HG02981 (cell line): ENCODE results near the gene TRIM8.
"Not testable (repeated sequence)": the region's sequence is repeated elsewhere in the genome, so short reads cannot be mapped to it uniquely, and the experiment has no call there.

Source experiments
- ATAC-seq: cut with Tn5 transposase; IDR thresholded peaks from one replicate; pipeline ENCODE4 v1.9.1; 2021; ENCODE audit warnings: mild to moderate bottlenecking, moderate library complexity; ENCODE audit not compliant: unreplicated experiment

The TRIM8 gene

DNA sequence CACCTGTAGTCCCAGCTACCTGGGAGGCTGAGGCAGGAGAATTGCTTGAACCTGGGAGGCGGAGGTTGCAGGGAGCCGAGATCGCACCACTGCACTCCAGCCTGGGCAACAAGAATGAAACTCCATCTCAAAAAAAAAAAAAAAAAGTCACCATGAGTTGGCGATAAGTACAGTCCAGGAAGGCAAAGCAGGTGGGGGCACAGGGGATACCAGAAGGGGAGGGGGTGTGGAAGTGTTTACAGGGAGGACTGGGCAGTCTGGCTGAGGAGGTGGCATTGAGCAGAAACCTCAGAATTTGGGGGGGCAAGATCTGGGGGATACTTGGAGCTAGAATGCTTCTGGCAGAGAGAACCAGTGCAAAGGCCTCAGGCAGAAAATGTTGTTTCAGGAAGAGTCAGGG lies 23.1 kb downstream of the TRIM8 start:
- ATAC-seq, result not testable (repeated sequence)

DNA sequence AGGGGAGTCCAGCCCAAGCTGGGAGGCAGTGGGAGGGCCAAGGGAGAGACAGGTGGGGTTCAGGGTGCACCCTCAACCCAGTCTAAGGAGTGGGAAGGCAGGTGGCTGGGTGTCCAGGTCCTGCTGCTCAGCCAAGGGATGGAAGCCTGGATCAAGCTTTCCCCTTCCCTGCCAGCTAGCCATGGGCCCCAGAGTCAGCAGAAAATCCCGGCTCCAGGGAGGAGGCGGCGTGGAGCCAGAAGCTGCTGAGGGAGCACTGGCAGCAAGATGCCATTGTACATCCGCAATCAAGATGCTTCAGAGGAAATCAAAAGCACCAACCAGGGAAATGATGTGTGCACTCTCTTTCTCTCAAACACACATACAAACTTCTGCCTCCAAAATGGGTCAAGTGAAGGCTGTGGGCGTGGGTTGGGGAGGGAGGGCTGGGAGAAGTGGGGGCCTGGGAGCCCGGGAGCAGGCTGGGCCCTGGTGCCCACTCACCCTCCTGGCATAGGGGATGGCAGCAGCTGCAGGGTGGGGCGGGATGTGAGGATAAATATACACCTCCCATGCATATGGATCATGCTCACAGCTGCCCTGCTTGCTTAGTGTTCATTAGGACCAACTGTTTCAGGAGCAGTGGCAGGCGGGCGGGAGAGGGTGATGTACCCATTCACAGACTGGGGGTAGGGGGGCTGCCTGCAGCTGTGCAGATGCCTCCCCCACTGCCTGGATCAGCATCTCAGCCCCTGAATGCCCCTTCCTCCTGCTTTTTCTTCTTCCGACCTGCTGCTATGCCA lies 24.2 kb downstream of the TRIM8 start:
- ATAC-seq, result no peak

DNA sequence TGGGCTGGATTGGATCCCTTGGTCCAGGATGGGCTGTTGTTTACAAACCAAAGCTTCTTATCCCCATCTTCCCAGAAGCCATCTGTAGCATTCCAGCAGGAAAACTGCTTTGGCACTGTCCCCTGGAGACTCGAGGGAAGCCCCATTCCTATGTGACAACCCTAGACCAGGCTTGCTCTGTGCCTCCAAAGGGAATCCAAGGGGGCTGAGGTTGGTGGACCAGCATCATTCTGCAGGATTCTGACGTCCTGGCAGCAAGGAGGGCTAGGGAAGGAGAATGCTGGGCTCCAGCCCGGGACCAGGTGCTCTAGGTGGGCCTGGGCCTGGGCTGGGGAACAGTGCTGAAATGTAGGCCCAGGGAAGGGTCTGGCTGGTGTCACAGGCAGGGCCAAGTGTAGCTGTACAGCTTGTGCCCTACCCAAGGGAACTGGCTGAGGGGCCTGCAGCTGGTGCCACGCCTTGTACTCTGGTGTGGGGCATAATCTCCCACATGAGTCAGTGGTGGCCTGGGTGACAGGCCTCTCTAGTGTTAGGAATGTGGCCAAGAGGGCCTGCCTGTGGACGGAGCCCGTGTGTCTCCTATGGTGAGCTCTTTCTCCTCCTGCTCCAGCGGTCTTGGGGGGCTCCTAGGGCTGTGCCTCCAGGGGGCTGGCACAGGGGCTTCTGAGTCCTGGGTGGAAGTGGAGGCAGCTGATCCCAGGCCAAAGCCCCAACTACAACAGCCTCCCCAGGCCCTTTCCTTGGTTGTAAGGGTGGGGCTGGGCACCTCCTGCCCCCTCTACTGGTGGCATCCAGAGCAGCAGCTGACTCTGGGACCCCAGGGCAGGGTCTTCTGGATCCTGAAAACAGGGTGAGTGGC lies 25.2 kb downstream of the TRIM8 start:
- ATAC-seq, result no peak

DNA sequence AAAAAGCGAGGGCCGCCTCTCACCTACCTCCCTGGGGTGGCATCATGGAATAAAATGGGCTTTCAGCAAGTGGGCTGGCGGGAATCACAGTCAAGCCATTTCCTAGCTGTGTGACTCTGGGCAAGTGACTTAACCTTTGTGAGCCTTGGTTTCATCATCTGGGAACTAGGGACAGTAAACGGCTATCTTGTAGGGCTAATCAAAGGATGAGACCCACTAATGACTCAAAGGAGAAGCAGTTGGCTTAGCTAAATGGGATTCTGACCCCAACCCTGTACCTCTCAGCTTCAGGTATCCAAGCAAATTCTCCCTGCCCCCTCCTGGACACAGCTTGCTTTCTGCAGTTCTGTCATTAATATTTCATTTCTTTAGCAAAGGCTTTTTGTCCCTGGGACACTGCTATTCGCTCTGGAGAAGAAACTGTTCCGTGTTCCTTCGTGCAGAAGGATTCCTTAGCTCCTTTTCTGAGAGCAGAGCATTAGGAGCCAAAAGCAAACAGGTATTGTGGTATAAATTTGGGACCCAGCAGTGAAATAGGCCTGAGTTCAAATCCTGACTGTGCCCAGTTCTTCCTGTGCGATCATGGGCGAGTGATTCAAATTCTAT lies 25.9 kb downstream of the TRIM8 start:
- no peak for ATAC-seq

DNA sequence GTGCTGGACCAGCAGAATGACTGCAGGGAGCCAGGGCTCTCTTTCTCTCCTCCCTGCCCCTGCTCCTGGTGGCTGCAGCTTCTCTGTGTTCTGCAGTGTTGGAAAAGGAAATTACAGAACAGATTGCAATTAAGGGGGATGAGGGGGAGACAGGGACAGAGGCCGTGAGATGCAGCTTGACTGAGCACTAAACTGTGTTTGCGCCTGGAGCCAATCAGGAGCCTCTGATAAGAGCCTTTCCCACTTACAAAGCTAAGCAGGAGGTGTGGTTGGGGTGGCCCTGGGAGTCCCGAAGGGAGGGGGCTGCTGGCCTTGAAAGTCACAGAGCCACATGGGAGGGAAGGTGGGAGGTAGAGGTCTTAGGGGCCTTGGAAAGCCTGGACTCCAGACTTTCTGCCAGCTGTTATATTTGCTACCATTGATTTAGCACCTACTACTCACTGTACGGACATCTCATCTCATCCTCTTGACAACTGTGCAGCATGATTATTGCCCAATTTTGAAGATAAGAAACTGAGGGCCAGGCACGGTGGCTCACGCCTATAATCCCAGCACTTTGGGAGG lies 26.7 kb downstream of the TRIM8 start:
- no peak for ATAC-seq

DNA sequence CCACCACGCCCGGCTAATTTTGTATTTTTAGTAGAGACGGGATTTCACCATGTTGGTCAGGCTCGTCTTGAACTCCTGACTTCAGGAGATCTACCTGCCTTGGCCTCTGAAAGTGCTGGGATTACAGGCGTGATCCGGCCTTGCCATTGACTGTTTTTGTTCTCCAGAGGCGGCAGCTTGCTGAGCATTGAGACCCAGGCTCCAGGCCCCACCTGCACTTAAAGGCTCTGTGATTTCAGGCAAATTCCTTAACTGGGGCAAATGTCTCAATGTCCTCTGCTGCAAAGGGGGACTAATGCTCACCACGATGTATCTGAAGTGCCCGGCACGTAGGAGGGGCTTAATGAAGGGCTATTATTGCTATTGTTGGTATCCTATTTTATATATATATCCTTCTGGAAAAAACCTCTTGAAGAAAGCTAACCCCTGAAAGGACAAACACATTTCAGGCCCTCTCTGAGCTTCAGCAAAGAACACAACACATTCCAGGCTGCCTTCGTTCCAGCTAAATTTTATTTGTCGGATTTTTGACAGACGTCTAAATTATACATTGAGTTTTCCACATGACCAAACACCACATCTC lies 29.0 kb downstream of the TRIM8 start:
- ATAC-seq, result no peak

DNA sequence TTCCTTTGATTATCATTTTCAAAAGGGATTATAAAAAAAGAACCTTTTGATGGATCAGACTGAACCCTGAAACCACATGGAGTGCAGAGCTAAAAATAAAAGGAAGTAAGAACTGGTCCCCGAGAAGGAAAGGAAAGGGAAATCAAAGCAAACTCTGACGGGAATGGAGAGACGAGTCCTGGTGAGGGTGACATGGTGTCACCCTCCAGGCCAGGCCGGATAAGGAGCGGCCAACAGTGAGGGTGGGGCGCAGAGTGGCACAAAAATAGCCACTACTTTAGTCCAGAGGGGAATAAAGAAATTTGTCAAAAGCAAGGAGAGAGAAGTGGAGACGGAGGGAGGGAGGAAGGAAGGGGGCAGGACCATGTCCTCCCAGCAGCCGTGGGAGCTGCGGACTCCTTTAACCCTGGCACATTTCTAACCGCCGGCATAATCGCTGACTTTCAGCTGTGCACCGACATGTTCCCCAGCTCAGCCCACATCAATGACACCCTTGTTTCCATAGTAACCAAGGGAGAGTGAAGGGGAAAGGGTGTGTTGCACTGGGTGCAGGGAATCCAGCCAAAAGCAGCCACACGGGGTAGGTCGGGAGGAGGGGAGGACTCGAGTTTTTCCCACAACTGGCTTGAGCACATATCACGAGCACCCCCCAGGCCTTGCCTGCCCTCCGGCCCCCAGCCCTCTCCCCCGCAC lies 29.7 kb downstream of the TRIM8 start:
- peak; percentile 48 for ATAC-seq

DNA sequence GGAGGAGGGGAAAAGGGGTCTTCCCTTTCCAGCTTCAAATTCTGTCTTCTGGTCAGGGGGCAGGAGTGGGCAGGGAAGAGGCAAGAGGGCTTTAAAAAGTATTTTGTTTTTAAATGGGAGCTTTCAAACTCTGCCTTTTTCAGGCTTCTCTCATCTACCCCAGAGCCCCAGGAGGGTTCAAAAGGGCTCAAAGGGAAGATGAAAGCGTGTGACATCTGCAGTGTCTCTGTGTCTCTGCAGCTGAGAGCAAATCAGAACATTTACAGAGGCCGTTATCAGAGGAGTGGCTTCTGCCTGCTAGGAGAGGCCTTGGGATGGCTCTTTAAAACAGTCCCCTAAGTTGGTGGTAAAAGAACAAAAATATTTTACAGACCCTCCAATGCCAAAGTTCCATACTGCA lies 30.3 kb downstream of the TRIM8 start:
- no peak for ATAC-seq

DNA sequence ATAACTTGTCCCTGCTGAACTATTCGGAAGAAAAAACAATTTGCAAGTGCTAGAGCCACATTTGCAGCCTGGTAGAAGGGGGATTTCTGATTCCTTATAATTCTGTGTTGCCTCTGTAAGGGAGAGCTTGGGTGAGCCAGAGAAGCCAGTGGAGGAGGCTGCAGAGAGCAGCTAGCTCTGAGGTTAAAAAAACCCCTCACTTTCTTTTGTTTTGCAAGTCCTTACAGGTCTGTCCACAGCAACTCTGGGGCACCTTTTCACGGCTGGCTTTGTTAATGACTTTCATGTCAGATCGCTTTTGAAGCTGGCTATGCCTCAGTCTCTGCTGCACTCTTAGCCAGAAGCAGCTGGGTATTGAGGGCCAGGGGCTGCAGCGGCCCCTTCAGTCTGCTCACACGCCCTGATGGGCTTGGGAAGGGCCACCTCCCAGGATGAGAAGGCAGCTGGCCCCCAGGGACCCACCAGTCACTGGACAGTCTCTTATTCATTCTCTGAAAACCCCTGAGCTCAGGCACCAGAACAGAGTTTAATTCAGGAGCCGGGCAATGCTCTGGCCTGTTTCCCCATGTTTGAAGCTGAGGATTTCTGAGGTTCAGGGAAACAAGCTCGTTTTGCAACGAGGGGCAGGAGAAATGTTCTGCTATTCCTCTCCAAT lies 30.9 kb downstream of the TRIM8 start:
- no peak for ATAC-seq

DNA sequence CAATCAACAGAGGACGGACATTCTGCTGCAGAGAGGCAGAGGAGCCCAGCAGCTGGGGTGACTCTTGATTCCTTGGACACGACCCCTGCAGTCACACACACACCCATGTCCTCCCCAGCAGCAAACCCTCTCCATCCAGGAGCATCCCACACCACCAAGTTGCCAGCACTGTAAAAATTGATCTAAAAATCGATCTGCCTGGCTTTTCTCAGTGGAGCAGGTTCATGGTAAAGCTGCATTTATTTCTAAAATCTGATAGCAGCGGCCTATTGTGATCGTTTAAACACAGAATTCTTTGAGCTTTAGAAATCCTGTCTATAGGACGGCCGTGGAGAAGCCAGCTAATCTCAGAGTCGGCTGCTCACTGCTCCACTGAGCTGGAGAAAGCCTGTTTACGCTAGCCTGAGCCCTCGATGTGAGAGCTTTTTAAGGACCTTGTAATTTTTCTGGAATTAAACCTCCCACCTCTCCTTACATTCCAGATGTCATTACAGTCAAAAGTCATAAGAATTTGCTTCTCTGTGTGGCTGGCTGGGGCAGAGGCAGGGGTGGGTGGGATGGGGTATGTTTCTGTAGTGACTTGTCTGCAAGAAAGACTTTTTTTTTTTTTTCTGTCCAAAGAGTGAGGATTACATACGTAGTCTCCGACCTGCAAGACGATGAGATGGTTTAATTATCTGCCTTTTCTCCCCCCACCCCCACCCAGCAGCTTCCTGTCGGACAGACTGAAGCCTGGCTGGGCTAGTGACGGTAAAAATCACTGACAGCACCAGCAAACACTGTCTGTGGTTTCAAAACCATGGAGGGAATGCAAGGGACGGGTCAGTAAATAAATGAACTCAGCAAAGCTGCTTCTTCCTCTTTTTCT lies 31.6 kb downstream of the TRIM8 start:
- ATAC-seq, result no peak

DNA sequence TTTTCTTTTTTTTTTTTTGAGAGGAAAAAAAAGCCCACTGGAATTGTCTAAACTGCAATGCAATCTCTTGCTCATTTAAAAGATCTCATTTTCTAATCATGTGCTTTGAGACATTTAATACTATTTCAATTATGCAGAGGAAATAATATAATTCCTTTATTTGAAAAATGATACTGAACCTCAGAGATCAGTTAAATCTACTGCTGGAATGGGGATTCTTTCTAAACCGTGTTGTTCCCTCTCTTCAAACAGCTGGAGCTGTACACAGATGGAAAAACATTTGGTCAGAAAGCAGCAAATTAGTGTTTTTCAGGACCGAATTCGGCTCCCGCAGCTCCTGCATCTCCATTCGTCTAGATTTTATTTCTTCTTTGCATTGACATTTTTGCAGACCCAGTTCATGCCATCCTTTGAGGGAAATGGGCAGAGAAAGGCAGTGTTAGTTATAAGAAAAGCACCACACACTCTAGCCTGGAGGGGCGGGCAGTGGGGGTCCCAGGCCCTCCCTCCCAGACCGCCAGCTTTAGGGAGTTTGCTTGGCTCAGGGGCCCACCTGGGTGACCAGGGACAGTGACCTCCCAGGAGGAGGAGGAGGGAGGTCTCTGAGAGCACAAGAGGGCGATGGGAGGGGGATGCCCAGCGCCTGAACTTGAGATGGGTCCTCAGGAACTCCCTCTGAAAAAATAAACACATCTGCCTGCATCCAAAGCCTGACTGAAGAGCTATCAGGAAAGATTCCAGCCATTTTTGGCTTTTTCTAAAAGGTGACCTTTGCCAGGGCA lies 32.4 kb downstream of the TRIM8 start:
- no peak for ATAC-seq

DNA sequence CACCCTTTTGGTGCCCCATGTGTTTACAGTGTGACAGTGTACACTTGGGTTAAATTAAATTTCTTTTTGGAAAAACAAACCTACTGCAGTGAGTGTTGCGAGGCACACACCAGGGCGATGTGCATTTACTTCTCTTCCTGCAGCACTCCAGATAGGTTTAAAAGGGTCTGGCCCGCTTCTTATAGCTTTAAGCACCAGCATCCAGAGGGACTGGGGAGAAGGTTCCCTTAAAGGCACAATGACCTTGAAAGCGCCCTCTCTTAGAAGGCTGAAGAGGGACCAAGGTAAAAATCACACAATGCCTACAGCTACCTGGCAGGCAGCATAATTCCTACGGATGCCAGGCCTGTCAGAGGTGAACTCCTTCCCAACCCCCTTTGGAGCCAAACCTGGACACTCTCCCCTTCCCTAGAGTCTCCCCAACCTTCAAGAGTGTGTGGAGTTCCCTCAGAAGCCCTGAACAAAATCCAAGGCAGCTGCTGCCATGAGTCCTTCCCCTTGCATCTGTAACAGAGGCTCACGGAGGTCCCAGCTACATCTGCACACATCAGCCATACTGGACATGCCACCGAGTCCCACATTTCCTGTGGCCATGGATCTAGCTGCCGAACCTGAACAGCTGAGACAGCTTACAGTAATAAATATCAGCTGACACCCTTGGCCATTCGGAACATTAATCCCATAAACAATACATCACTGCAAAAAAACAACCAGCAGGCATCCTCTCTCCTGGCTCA lies 33.2 kb downstream of the TRIM8 start:
- no peak for ATAC-seq

DNA sequence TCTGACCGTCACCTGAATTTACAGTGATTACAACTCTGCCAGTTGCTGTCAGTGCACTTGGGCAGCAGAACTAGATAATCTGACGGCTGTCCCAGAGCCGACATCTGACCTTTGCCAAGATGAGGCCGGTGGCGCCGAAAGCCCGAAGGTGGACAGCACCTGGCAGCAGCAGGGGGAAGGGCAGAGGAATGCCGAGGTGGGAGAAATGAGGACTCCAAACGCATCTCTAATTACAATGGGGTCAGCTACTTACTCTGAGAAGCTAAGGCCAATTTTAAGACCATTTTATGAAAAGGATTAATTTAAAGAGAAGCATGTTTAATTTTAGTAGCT lies 33.8 kb downstream of the TRIM8 start:
- ATAC-seq, result no peak

DNA sequence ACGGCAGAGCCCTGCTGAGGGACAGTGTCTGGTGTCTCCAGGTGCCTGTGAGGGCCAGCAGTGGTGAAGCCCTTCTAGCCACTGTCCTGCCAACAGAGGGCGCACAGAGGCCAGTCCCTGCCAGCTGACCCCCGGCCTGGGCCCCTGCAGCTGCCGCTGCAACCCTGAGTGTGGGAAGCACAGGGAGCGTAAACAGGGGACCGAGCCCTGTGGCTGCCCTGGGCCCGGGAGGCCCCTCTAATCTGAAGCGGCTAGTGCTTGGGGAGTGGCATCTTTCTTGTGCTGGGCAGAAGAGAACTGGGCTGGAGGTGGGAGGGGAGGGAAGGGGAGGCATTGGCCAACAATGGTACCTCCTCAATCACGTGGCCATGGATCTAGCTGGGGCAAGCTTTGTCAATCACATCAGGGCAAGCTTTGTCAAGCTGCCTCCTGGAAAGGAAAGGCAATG lies 34.6 kb downstream of the TRIM8 start:
- no peak for ATAC-seq

DNA sequence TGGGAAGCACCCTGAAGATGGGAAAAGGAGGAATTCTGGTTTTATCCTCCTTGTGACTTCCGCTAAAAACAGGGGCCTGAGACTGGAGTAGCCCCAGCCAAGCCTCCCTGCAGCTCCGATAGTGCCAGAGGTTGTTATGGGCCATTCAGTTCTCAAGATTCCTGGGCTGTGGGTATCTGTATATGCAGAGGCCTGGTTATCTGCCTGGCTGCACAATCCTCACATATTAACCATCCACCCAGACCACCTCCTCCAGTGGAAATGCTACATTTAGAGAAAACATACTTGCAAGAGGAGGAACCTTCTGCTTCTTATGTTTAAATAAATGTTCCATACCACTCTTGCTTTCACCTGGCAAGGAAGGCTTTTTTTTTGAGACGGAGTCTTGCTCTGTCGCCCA lies 35.3 kb downstream of the TRIM8 start:
- no peak for ATAC-seq

DNA sequence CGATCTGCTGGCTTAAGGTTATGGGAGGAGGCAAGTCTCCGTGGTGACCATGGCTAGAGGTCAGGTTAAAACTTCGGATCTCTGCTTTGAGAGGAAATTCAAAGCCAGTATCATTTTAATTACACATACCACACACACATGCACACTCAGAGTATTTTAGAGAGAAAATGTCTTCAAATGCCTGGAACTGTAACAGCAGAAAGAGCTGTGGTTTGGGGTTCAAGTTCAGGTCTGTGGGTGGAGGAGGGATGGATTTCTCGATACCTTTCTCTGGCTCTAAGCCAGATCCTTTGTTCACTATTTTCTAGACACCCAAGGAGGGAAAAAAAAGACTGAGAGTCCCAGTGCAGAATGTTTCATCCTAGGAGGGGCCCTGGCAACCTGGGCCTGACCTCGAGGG lies 37.4 kb downstream of the TRIM8 start:
- ATAC-seq, result no peak

DNA sequence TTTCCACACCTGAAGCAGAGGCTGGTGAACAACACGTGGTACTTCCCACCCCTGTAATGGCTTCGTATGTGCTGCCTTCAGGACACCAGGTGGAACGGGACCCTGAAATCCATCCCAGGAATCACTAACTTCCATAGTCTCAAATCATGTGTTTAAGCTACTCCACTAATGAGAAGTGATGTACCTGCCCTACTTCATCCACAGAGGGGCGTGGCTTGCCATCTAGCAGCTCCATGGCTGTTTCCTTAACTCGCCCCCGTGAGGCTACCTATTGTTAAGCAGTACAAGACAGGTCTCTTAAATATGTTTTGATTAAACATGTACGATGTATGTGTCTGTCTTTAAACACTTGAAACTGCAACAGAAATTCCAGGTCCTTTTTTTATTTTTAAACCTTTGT lies 38.1 kb downstream of the TRIM8 start:
- no peak for ATAC-seq

DNA sequence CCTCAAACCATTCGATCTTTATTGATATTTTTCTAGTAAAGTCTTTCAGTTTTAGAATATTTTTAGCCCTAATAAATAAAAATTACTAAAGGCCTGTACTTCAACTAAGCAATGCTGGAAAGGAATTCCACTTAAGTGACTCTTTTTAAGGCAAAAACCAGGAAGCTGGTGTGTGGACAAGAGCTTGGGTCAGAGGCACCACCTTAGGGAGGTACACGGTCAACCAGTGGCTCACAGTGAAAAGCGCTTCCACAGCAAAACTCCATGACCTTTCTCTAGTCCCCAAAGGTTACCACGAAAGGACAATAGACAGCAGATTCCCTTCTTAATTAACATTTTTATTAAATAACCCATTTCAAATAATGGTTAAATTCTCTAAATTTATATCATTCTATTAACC lies 38.7 kb downstream of the TRIM8 start:
- ATAC-seq, result no peak
